HUDEP-2 (cell line): ENCODE results near the gene CAP2.
"Not testable (repeated sequence)": the region's sequence is repeated elsewhere in the genome, so short reads cannot be mapped to it uniquely, and the experiment has no call there.

Experiments
- DNase-seq, 76 experiments: peaks; one replicate each; lab custom pipeline; 2025; ENCODE audit not compliant: unreplicated experiment in 76 of 76; lab: John Stamatoyannopoulos, UW

Gene CAP2

GRCh38 chr6:17395112-17395511 lies 1.7 kb downstream of the CAP2 start:
- no peak for DNase-seq

- no peak for DNase-seq
These were observed 2.9 kb downstream of the CAP2 start for GRCh38 chr6:17396256-17396655.

- no peak for DNase-seq
These were observed 4.4 kb downstream of the CAP2 start for GRCh38 chr6:17397764-17398194.

- not testable (repeated sequence) for DNase-seq
These were observed 12.0 kb downstream of the CAP2 start for GRCh38 chr6:17405181-17405943.

- no peak for DNase-seq
These were observed 12.5 kb downstream of the CAP2 start for GRCh38 chr6:17405944-17406245.

- DNase-seq: no peak
These were observed 14.7 kb downstream of the CAP2 start for GRCh38 chr6:17408081-17408480.

- no peak for DNase-seq
These were observed 16.9 kb downstream of the CAP2 start for GRCh38 chr6:17410281-17410680.

- no peak for DNase-seq
These were observed 19.9 kb downstream of the CAP2 start for GRCh38 chr6:17413313-17413750.

- DNase-seq: not testable (repeated sequence)
These were observed 21.0 kb downstream of the CAP2 start for GRCh38 chr6:17414395-17414794.

GRCh38 chr6:17415321-17415720 lies 21.9 kb downstream of the CAP2 start:
- no peak for DNase-seq

- DNase-seq: no peak
These were observed 23.4 kb downstream of the CAP2 start for GRCh38 chr6:17416806-17417205.

- no peak for DNase-seq
These were observed 24.4 kb downstream of the CAP2 start for GRCh38 chr6:17417817-17418216.

GRCh38 chr6:17418281-17419188 lies 25.1 kb downstream of the CAP2 start:
- no peak for DNase-seq

GRCh38 chr6:17419189-17419575 lies 25.8 kb downstream of the CAP2 start:
- no peak for DNase-seq

GRCh38 chr6:17420368-17420767 lies 27.0 kb downstream of the CAP2 start:
- no peak for DNase-seq

GRCh38 chr6:17421406-17421805 lies 28.0 kb downstream of the CAP2 start:
- peak in 1 of 76 experiments; percentile 8 for DNase-seq

GRCh38 chr6:17423026-17423425 lies 29.6 kb downstream of the CAP2 start:
- DNase-seq: no peak

GRCh38 chr6:17427062-17427461 lies 33.7 kb downstream of the CAP2 start:
- DNase-seq: no peak

- no peak for DNase-seq
These were observed 34.2 kb downstream of the CAP2 start for GRCh38 chr6:17427617-17428016.

GRCh38 chr6:17428595-17429120 lies 35.3 kb downstream of the CAP2 start:
- DNase-seq: not testable (repeated sequence)

- peak in 1 of 76 experiments; percentile 1 for DNase-seq
These were observed 36.1 kb downstream of the CAP2 start for GRCh38 chr6:17429383-17430061.
